ENCODE measurements around the gene CCDC120. TPM values are rescaled to one million over a fixed set of nuclear protein-coding genes. Genes with fewer than 3 reads are reported as not detected.

CCDC120 gene
- total RNA-seq, 2 donors from 2014 or later: 12.3 to 15.0 TPM

DNA sequence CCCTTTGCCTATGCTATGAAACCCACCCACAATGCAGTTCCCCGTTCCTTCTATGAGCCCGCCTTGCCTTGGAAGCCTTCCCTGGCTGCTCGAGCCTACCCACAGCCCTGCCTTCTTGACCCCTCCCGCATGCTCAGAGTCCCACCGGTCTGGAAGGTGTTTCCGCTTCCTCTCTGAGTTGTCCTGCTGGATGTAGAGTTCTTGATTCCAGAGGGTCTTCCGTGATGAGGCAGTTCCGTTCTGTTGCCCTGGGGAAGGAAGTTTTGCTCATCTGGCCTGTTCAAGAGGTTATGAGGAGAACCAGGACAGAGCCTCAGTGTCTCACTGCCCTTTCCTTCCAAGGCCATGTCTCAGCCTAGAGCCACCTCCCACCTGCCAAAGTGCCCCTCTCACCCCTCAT lies 57.3 kb downstream of the CCDC120 start:
- DNase-seq (ENCODE audit: low spot score): no peak
- no peaks in the 10 kb centered on the region for H3K36me3 ChIP-seq
- H3K27me3 ChIP-seq (replicated peaks; ENCODE audit: insufficient read depth): no peaks in the 10 kb centered on the region
- intact Hi-C loops (cut with DNase I): no loop called here
- WGBS: 87% methylated on average over 8 of the region's 8 CpGs
- H3K9me3 ChIP-seq: no peaks in the 10 kb centered on the region
- no peak for TF ChIP-seq POLR2AphosphoS5 (IDR thresholded peaks at IDR 0.05)
- TF ChIP-seq POLR2A (IDR thresholded peaks at IDR 0.05): no peak
- TF ChIP-seq, protein P1, sequence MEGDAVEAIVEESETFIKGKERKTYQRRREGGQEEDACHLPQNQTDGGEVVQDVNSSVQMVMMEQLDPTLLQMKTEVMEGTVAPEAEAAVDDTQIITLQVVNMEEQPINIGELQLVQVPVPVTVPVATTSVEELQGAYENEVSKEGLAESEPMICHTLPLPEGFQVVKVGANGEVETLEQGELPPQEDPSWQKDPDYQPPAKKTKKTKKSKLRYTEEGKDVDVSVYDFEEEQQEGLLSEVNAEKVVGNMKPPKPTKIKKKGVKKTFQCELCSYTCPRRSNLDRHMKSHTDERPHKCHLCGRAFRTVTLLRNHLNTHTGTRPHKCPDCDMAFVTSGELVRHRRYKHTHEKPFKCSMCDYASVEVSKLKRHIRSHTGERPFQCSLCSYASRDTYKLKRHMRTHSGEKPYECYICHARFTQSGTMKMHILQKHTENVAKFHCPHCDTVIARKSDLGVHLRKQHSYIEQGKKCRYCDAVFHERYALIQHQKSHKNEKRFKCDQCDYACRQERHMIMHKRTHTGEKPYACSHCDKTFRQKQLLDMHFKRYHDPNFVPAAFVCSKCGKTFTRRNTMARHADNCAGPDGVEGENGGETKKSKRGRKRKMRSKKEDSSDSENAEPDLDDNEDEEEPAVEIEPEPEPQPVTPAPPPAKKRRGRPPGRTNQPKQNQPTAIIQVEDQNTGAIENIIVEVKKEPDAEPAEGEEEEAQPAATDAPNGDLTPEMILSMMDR (IDR thresholded peaks at IDR 0.05): no peak
- H3K4me3 ChIP-seq: no peak overlapping the region
- H3K4me1 ChIP-seq (replicated peaks): no peaks in the 10 kb centered on the region
- no peak overlapping the region for H3K27ac ChIP-seq

DNA sequence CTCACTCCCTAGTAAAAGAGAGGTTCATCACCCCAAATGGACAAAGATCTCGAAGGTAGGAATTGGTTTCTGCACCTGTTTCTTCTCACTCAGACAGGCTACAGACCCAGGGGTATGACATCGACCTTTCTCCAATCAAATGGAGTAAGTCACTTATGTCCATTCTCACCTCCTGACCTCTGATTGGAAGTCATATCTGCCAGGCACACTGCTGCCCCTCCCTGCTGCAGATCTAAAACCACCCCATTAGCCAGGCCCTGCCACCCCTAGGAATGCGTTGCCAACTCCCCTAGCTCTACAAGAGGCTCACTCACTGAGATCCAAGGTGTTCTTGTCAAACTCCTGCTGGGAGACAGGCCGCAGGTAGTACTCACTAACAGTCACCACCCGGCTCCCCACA lies 57.9 kb downstream of the CCDC120 start:
- TF ChIP-seq, protein P1 (IDR thresholded peaks at IDR 0.05): no peak
- TF ChIP-seq POLR2A (IDR thresholded peaks at IDR 0.05) (no peak), POLR2AphosphoS5 (IDR thresholded peaks at IDR 0.05) (no peak)
- WGBS: 90% methylated on average over 5 of the region's 5 CpGs
- H3K36me3 ChIP-seq: no peaks in the 10 kb centered on the region
- intact Hi-C loops (cut with DNase I): no loop called here
- H3K27me3 ChIP-seq (replicated peaks; ENCODE audit: insufficient read depth): no peaks in the 10 kb centered on the region
- no peaks in the 10 kb centered on the region for H3K4me1 ChIP-seq (replicated peaks)
- H3K9me3 ChIP-seq: no peaks in the 10 kb centered on the region
- no peak for DNase-seq (ENCODE audit: low spot score)
- H3K27ac ChIP-seq: no peak overlapping the region
- H3K4me3 ChIP-seq: no peak overlapping the region

DNA sequence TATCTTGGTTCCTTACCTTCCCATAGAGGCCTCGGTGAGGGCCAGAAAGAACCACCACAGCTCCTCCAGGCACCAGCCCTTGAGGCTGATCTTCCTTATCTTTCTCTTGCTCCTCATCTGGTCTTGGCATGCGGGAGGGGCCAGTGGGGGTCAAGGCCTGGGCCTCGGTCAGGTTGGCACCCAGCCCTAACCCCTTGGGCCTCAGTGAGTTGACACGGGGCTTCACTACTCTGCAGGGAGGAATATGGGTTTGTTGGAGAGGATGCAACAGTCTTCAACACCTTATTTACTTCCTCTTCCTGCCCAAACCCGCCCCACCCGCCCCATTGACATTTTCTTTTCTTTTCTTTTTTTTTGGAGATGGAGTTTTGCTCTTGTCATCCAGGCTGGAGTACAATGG lies 58.8 kb downstream of the CCDC120 start:
- Histone ChIP-seq H3K27ac (no peak overlapping the region), H3K9me3 (no peaks in the 10 kb centered on the region), H3K4me3 (no peak overlapping the region), H3K27me3 (replicated peaks; ENCODE audit: insufficient read depth) (no peaks in the 10 kb centered on the region), H3K4me1 (replicated peaks) (no peaks in the 10 kb centered on the region), H3K36me3 (no peaks in the 10 kb centered on the region)
- no peak for DNase-seq (ENCODE audit: low spot score)
- intact Hi-C loops (cut with DNase I): no loop called here
- WGBS: 88% methylated on average over 6 of the region's 6 CpGs
- no peak for TF ChIP-seq POLR2AphosphoS5 (IDR thresholded peaks at IDR 0.05)
- no peak for TF ChIP-seq POLR2A (IDR thresholded peaks at IDR 0.05)
- TF ChIP-seq, protein P1 (IDR thresholded peaks at IDR 0.05): no peak

Small RNAs within 50 kb of the gene (small RNA-seq; reads per million reads assigned to genes)
- gene RNU4-52P: 0 to 0.09 reads per million in 2 donors

Other genes with a start within 250 kb of the CCDC120 start
- not detected for gene ERAS, start 232.5 kb upstream of the CCDC120 start, total RNA-seq
- gene PCSK1N, start 223.4 kb upstream of the CCDC120 start, total RNA-seq: 10 to 100 TPM; 45.4 to 77.7 TPM
- gene TIMM17B, start 161.2 kb upstream of the CCDC120 start, total RNA-seq: 10 to 100 TPM; 58.2 to 85.8 TPM
- gene PQBP1, start 161.1 kb upstream of the CCDC120 start, total RNA-seq: 10 to 100 TPM; 37.1 to 76.6 TPM
- 10 to 100 TPM; 29.7 to 39.0 TPM for gene SLC35A2, start 147.4 kb upstream of the CCDC120 start, total RNA-seq
- 10 to 100 TPM; 12.1 to 23.5 TPM for gene PIM2, start 140.0 kb upstream of the CCDC120 start, total RNA-seq
- gene OTUD5, start 101.4 kb upstream of the CCDC120 start, total RNA-seq: 10 to 100 TPM; 44.1 to 84.2 TPM
- 1 to 10 TPM in 1 of 2 donors, under 1 TPM in 1; 0.23 to 1.9 TPM for gene KCND1, start 87.2 kb upstream of the CCDC120 start, total RNA-seq
- gene GRIPAP1, start 56.7 kb upstream of the CCDC120 start, total RNA-seq: 10 to 100 TPM; 26.9 to 62.4 TPM
- gene TFE3, start 15.6 kb upstream of the CCDC120 start, total RNA-seq: 10 to 100 TPM; 44.6 to 88.4 TPM
- 10 to 100 TPM; 13.9 to 42.9 TPM for gene PRAF2, start 15.0 kb downstream of the CCDC120 start, total RNA-seq
- 10 to 100 TPM; 67.8 to 93.6 TPM for gene WDR45, start 20.9 kb downstream of the CCDC120 start, total RNA-seq
- 10 to 100 TPM; 21.2 to 28.7 TPM for gene GPKOW, start 64.7 kb downstream of the CCDC120 start, total RNA-seq
- 10 to 100 TPM; 16.0 to 16.6 TPM for gene MAGIX, start 103.8 kb downstream of the CCDC120 start, total RNA-seq
- gene PLP2, start 112.9 kb downstream of the CCDC120 start, total RNA-seq: 10 to 100 TPM; 24.3 to 34.7 TPM
- 10 to 100 TPM; 17.4 to 20.5 TPM for gene PRICKLE3, start 127.4 kb downstream of the CCDC120 start, total RNA-seq
- gene SYP, start 141.2 kb downstream of the CCDC120 start, total RNA-seq: 1 to 10 TPM in 1 of 2 donors, under 1 TPM in 1; 0.55 to 5.2 TPM
- gene CACNA1F, start 174.3 kb downstream of the CCDC120 start, total RNA-seq: under 1 TPM in 1 of 2 donors, not detected in 1; 0.17 TPM
- gene CCDC22, start 176.5 kb downstream of the CCDC120 start, total RNA-seq: 10 to 100 TPM; 21.8 to 25.0 TPM
- 1 to 10 TPM in 1 of 2 donors, under 1 TPM in 1; 0.36 to 1.4 TPM for gene FOXP3, start 205.7 kb downstream of the CCDC120 start, total RNA-seq
- gene PPP1R3F, start 210.8 kb downstream of the CCDC120 start, total RNA-seq: 10 to 100 TPM in 1 of 2 donors, 1 to 10 TPM in 1; 3.9 to 24.9 TPM
- not detected for gene GAGE10, start 244.6 kb downstream of the CCDC120 start, total RNA-seq

All from prostate gland (tissue), 2 donors.